Measurements from ENCODE around the gene MYEOV.

DNA sequence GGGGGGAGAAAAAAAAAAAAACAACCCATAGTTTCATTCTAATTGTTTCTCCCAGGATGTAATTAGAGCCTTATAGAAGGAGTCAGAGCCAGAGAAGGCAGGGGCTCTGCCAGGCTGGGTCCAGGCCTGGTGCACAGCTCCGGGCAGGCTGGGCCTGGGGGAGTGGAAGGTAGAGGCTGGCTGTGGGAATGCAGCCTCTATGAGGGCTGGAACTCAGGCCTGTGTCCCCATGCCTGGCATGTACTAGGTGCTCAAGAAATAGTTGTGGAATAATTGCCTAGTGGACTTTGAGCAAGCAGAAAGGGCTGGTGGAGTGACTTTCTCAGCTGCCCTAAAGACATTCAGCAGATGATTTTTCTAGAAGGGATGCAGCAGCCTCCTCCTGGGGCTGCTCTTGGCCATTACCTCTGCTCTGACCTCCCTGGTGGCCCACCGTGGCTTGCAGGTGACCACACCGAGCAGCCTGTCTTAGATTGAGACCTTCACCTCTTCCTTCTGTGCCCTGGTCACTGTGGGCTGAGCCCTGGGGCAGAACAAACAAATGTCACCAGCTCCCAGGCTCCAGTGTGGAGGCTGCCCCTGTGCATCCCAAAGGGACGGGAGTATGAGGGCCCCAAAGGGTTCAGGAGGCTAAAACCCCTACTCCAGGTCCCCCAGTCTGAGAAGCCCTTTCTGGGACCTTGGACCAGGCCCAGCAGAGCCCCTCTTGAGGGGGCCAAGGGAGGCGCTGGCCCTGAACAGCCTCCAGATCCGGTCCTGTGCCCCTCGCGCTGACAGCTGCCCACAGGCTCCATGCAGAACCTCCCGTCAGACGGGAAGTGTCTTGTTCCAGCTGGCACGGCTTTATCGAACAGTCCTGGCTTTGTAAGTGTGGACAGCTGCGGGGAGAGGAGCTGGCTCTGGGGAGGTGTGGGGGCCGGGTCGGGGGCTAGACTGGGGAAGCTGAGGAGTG, 18.8 kb downstream of the MYEOV start:
- TF ChIP-seq IRF2 (CRISPR knock-in tag; IDR thresholded peaks at IDR 0.05; ENCODE audit: borderline replicate concordance, low read depth) (no peak), CREM (CRISPR knock-in tag; IDR thresholded peaks at IDR 0.05) (no peak), CTCF (IDR thresholded peaks at IDR 0.05) (no peak), NFATC4 (CRISPR knock-in tag; IDR thresholded peaks at IDR 0.05) (no peak)
- TF ChIP-seq, protein P1, sequence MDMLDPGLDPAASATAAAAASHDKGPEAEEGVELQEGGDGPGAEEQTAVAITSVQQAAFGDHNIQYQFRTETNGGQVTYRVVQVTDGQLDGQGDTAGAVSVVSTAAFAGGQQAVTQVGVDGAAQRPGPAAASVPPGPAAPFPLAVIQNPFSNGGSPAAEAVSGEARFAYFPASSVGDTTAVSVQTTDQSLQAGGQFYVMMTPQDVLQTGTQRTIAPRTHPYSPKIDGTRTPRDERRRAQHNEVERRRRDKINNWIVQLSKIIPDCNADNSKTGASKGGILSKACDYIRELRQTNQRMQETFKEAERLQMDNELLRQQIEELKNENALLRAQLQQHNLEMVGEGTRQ (CRISPR knock-in tag; IDR thresholded peaks at IDR 0.05) = no peak

Measured in WTC11 (cell line).